Skeletal muscle tissue (tissue), 4 donors: ENCODE results near the gene NRG3. TPM values are rescaled to one million over a fixed set of nuclear protein-coding genes. Genes with fewer than 3 reads are reported as not detected.

Experiments used
- H3K27ac ChIP-seq: one replicate; pipeline ENCODE4 v1.7.0; 2013; ENCODE audit warnings: mild to moderate bottlenecking, low read depth, low read length, inconsistent platforms
- H3K27me3 ChIP-seq, 3 donors: one replicate each; pipeline ENCODE4 v1.7.0; 2013; ENCODE audit warnings: low read length in 3 of 3; ENCODE audit not compliant: control insufficient read depth in 3 of 3, insufficient read depth in 3 of 3
- H3K36me3 ChIP-seq, 3 donors: one replicate each; pipeline ENCODE4 v1.7.0; 2013; ENCODE audit warnings: low read length in 3 of 3; ENCODE audit not compliant: control insufficient read depth in 3 of 3, insufficient read depth in 3 of 3
- H3K4me1 ChIP-seq, 3 donors: one replicate each; pipeline ENCODE4 v1.7.0; 2013; ENCODE audit warnings: low read length in 3 of 3, mild to moderate bottlenecking in 3 of 3; ENCODE audit not compliant: control insufficient read depth in 3 of 3, insufficient read depth in 3 of 3
- H3K4me3 ChIP-seq, 3 donors: one replicate each; pipeline ENCODE4 v1.7.0; 2013; ENCODE audit warnings: low read length in 3 of 3
- H3K9ac ChIP-seq, 3 donors: one replicate each; pipeline ENCODE4 v1.7.0; 2013; ENCODE audit warnings: low read length in 3 of 3, mild to moderate bottlenecking in 3 of 3, moderate library complexity in 2 of 3, low read depth in 1 of 3
- H3K9me3 ChIP-seq, 3 donors: one replicate each; pipeline ENCODE4 v1.7.0; 2013; ENCODE audit warnings: low read length in 3 of 3; ENCODE audit not compliant: control insufficient read depth in 3 of 3
- total RNA-seq: library from RNA; depleted of rRNA; stranded (reverse); fragments of >200 nt; gene quantifications from one replicate; pipeline ENCODE4 v1.2.3, GENCODE V29; 2014
- donor health status: Osteomylitis.

Gene NRG3
- total RNA-seq, 1 donor from 2014 or later: not detected

DNA sequence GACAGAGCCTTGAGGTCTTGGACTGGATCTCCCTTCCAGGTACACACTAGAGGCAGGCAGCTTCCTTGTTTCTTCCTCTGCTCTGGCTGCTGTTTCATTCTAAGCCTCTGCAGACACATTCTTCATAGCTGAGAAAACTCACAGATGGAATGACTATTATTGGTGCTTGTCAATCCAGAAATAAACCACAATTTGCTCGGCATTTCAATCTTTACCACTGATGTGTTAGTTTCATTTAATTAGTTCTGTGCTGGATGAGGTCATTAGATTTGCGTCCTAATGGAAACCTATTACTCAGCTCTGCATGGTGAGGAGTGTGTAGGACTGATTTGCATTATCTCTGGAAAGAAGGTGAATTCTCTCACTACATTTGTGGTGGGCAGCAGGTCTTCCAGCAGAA is 392.5 kb downstream of the NRG3 start:
- H3K4me1 ChIP-seq: no peaks in the 10 kb centered on the region
- no peaks in the 10 kb centered on the region for H3K36me3 ChIP-seq
- H3K27ac ChIP-seq: no peak overlapping the region
- H3K9me3 ChIP-seq: no peaks in the 10 kb centered on the region
- H3K4me3 ChIP-seq: no peak overlapping the region
- no peaks in the 10 kb centered on the region for H3K27me3 ChIP-seq
- no peak overlapping the region for H3K9ac ChIP-seq

DNA sequence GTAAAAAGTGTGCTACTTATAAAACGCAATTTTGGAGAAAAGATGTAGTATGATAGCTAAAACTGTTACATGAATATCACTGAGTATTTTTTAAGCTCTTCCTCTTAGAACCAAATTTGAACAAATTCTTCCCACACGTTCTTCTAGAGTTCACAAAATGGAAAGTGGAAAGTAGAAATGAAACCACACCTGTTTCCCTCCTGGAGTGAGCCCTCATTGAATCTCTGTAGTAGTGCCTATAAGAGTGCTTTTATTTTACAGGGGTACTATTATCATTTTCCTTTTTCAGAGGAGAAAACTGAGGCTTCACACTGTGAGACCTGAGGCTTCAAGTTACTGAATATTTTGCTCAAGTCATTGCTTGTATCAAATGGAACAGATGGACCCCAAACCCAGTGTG is 393.0 kb downstream of the NRG3 start:
- Histone ChIP-seq H3K4me1 (no peaks in the 10 kb centered on the region), H3K36me3 (no peaks in the 10 kb centered on the region), H3K4me3 (no peak overlapping the region), H3K27me3 (no peaks in the 10 kb centered on the region), H3K27ac (no peak overlapping the region), H3K9me3 (no peaks in the 10 kb centered on the region), H3K9ac (no peak overlapping the region)

DNA sequence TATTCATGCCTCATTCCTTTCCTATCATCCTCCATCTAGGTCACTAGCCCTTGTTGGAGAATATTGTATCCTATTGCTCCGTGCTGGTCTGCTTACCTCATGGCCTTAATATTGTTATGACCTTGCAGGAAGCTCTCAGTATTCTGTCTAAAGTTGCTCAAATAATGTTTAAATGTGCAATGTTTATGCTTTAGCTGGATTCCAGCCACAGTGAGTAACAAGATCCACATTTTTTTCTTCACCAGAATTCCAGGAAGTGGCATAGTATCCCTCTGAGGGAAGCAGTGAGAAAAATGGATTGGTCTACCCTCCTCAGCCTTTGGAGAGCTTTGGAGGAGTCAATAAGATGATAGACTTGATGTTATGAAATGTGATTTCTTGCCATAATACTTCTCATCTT is 402.6 kb downstream of the NRG3 start:
- Histone ChIP-seq H3K9me3 (no peaks in the 10 kb centered on the region), H3K36me3 (no peaks in the 10 kb centered on the region), H3K27me3 (no peaks in the 10 kb centered on the region), H3K27ac (no peak overlapping the region), H3K4me3 (no peak overlapping the region), H3K4me1 (no peaks in the 10 kb centered on the region), H3K9ac (no peak overlapping the region)

DNA sequence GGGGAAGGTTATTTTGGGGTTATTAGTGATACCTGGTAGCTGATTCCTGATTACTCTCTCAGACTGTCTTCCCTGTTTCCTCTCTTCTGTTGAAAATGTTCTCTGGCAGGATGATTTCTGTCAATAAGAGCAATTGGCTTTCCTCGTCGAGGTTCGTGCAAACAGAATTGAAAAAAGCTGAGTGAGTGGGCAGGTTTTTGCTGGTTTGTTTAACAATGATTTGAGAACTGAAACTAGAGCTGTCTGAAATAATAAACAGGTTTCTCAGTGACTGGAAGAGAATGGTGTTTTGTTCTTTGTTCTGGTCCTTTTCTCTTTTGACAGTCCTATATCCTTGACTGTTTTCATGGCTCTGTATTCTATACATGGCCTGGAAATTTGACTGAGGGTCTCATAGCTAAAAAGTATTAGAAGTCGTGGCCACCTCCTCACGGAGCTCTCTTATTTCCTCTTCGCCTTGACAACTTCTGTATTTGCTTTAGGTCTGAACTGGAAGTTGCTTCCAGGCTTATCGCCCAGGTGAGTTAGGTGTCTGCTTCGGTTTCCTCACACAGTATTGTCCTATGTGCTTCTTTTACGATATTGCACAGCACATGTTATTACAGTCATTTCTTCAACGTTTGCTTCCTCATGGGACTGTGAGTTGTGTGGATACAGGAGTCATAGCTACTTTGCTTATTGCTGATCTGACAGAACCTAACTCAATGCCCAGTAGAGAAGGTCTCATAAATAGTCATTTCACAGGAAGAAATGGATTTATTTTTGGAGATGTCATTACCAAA is 403.6 kb downstream of the NRG3 start:
- no peaks in the 10 kb centered on the region for H3K36me3 ChIP-seq
- H3K4me3 ChIP-seq: no peak overlapping the region
- H3K4me1 ChIP-seq: no peaks in the 10 kb centered on the region
- no peak overlapping the region for H3K27ac ChIP-seq
- H3K27me3 ChIP-seq: no peaks in the 10 kb centered on the region
- no peaks in the 10 kb centered on the region for H3K9me3 ChIP-seq
- H3K9ac ChIP-seq: no peak overlapping the region

DNA sequence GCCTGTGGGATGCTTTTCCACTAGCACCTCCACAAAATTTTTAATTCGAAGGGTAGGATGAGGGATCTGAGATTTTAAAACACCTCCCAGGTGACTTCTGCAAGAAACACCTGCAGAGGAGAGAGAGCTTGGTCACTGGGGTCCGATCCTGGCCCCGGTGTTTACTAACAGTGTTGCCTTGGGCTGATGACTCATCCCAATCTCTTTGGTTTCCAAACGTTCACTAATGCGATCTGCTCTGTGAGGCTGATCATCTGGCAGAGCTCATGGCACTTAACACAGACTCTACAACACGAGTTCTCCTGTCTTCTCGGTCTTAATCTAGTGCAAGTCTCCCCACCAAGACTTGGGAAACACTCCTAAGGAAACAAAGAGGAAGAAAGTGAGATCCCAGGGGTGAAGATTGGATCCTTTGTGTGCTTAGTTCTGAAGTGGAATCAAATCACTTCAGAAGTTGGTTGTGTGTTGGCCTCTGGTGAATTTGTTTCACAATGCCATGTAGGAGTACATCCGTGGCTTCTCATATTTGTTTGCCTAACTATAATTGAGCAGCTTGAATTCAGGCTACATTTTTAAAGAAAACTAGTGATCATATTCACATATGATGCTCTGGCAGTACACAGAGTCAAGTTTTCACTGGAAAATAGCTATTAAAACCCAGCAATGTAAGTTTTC is 407.9 kb downstream of the NRG3 start:
- H3K4me3 ChIP-seq: no peak overlapping the region
- H3K4me1 ChIP-seq: no peaks in the 10 kb centered on the region
- H3K36me3 ChIP-seq: no peaks in the 10 kb centered on the region
- H3K9me3 ChIP-seq: no peaks in the 10 kb centered on the region
- no peak overlapping the region for H3K27ac ChIP-seq
- no peak overlapping the region for H3K9ac ChIP-seq
- no peaks in the 10 kb centered on the region for H3K27me3 ChIP-seq

DNA sequence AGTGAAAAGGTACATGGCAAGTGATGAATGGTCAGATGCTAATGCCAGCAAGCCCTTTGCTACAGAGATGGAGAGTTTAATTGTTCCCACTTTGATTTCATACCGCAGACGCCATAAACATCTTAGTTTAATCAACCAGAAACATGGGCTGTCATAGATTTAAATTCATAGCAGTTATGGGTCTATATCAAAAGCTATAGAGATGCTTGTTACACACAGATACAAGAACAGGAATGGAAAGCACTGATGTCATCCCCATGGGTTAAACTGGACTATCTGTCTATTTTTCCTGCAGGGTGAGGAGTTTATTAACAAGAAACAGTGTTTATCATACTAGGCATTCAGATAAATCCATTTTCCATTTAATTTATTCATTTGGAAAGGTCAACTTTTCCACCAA is 409.2 kb downstream of the NRG3 start:
- no peaks in the 10 kb centered on the region for H3K4me1 ChIP-seq
- no peak overlapping the region for H3K9ac ChIP-seq
- H3K4me3 ChIP-seq: no peak overlapping the region
- H3K9me3 ChIP-seq: no peaks in the 10 kb centered on the region
- H3K36me3 ChIP-seq: no peaks in the 10 kb centered on the region
- H3K27ac ChIP-seq: no peak overlapping the region
- no peaks in the 10 kb centered on the region for H3K27me3 ChIP-seq

GRCh38 chr10:82288461-82288881 is 413.5 kb downstream of the NRG3 start:
- no peaks in the 10 kb centered on the region for H3K36me3 ChIP-seq
- H3K9ac ChIP-seq: no peak overlapping the region
- no peaks in the 10 kb centered on the region for H3K4me1 ChIP-seq
- H3K27me3 ChIP-seq: no peaks in the 10 kb centered on the region
- H3K9me3 ChIP-seq: no peaks in the 10 kb centered on the region
- H3K4me3 ChIP-seq: no peak overlapping the region
- no peak overlapping the region for H3K27ac ChIP-seq

- no peaks in the 10 kb centered on the region for H3K27me3 ChIP-seq
- no peaks in the 10 kb centered on the region for H3K36me3 ChIP-seq
- H3K27ac ChIP-seq: no peak overlapping the region
- H3K4me1 ChIP-seq: no peaks in the 10 kb centered on the region
- H3K9ac ChIP-seq: no peak overlapping the region
- no peaks in the 10 kb centered on the region for H3K9me3 ChIP-seq
- no peak overlapping the region for H3K4me3 ChIP-seq
Observed at GRCh38 chr10:82289945-82290344, 415.0 kb downstream of the NRG3 start.

GRCh38 chr10:82294874-82295378 is 419.9 kb downstream of the NRG3 start:
- Histone ChIP-seq H3K27ac (no peak overlapping the region), H3K4me3 (no peak overlapping the region), H3K9ac (no peak overlapping the region), H3K9me3 (no peaks in the 10 kb centered on the region), H3K27me3 (no peaks in the 10 kb centered on the region), H3K4me1 (no peaks in the 10 kb centered on the region), H3K36me3 (no peaks in the 10 kb centered on the region)

- Histone ChIP-seq H3K9ac (no peak overlapping the region), H3K27me3 (no peaks in the 10 kb centered on the region), H3K9me3 (no peaks in the 10 kb centered on the region), H3K4me1 (no peaks in the 10 kb centered on the region), H3K36me3 (no peaks in the 10 kb centered on the region), H3K4me3 (no peak overlapping the region), H3K27ac (no peak overlapping the region)
Observed at GRCh38 chr10:82308641-82309040, 433.6 kb downstream of the NRG3 start.
